Measurements from ENCODE around the gene NNAT.
A peak's percentile ranks its signal among the peaks of the same experiment; 100 is the strongest.

The NNAT gene

DNA sequence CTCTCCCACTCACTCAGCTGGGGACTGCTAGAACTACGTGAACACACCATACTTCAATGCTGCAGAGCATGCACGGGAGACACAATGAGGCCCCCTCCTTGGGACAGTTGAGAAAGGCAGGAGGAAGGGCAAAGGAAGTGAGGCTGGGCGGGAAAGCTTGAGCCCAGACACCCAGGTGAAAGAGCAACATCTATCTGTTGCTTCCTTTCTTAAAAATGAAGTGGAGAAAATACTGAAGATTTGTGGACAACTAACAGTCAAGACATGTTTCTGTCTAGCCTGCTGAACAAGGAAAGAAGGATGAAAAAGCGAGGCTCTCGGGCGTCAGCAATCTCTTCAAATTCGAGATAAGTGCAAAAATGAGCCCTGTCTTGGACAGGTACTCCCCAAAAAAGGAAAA, 3.0 kb upstream of the NNAT start:
- Histone ChIP-seq H3K27me3 (ENCODE audit: insufficient read depth, low read length) (no peaks in the 10 kb centered on the region), H3K4me3 (ENCODE audit: low read length) (no peak overlapping the region), H3K36me3 (ENCODE audit: insufficient read depth, low read length) (peaks cover 29% of the 10 kb centered on the region), H3K4me1 (ENCODE audit: insufficient read depth, low read length) (peaks cover 33% of the 10 kb centered on the region; the same call in 1 of the 2 replicates), H3K9ac (ENCODE audit: low read depth, low read length) (no peak overlapping the region), H3K9me3 (ENCODE audit: insufficient read depth, low read depth, low read length) (no peaks in the 10 kb centered on the region), H3K27ac (ENCODE audit: low read depth, low read length) (no peak overlapping the region)
- 86% methylated on average over 7 of the region's 7 CpGs for WGBS

DNA sequence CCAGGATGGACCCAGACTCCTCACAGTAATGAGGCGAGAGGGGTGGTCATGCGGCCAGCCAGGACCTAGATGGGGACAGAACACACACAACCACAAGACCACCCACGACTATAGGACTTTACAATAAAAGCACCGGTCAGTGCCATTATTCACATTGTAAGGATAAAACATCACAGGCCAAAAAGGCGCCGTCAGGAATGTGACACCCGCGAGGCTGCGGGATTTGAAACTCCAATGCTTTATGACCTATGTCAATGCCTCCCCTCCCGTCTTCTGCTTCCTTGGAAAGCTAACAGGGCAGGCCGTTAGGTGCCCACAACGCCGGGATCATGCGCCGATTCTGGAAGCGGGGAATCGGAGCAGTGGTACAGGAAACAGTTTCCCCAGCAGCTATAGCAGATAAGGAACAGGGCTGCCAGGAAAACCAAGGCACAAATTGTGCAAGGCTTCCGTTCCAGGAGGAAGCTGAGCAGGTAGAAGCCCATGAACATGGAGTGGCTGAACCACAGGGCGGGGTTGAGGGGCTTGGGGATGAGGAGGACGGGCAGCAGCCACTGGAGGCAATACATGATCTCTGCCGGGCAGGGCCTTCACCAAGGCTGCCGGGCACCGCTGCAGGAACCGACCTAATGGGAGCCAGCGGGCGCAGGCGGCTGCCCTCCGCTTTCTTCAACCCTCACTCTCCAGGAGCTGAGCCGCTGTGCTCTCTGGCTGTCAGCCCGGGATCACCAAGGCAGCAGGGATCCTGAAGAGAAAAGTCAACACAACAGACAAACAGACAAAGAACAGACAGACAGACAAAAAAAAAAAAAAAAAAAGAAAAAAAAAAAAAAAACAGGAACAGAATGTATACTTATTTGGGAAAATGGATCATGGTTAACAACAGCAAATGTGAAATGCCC, 2.2 kb upstream of the NNAT start:
- H3K4me3 ChIP-seq (ENCODE audit: low read length): no peak overlapping the region
- 91% methylated on average over 30 of the region's 30 CpGs for WGBS
- H3K4me1 ChIP-seq (ENCODE audit: insufficient read depth, low read length): peaks cover 33% of the 10 kb centered on the region; the same call in 1 of the 2 replicates
- no peak overlapping the region for H3K27ac ChIP-seq (ENCODE audit: low read depth, low read length)
- no peaks in the 10 kb centered on the region for H3K9me3 ChIP-seq (ENCODE audit: insufficient read depth, low read depth, low read length)
- H3K27me3 ChIP-seq (ENCODE audit: insufficient read depth, low read length): no peaks in the 10 kb centered on the region
- H3K9ac ChIP-seq (ENCODE audit: low read depth, low read length): no peak overlapping the region
- peaks cover 25% of the 10 kb centered on the region for H3K36me3 ChIP-seq (ENCODE audit: insufficient read depth, low read length)

DNA sequence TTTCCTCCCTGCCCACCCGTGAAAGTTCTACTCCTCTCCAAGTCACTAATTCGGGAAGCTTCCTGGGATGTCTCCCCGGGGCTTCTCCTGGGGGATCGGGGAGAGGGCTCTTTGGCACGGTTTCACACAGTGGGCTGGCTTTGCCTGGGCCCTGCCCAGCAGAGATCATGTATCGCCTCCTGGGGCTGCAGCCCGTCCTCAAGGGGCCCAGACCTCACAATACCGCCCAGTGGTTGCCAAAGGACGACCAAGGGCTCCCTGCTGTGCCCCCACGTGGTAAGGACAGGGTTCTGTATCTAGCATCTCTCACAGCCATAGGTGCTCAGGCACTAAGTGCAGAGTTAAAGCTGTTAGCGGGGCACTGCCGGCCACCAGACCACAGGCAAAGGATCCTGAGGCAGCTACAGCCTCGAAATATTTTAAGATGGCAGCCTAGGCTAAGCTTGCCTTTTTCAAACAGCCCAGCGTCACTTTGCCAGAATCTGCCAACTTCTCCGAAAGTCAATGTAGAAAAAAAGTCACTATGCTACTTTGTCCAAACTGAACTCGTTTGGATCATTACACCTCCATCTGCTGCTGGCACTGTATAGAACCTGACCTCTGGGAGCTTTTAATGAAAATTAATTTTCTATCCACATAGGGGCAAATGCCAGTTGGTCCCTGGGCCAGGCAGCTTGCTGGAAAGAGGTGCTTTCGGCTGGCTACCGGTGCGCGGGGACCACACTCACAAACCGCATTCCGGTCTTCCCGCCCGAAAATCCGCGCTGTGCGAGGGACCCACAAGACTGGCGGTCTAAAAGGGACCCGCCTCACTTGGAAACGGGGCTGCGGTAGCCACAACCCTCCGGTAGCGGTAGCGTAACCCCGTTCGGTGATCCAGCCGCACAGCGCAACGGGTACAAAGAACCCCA, 1.3 kb upstream of the NNAT start:
- H3K36me3 ChIP-seq (ENCODE audit: insufficient read depth, low read length): peaks cover 20% of the 10 kb centered on the region
- no peak overlapping the region; the same call in 1 of the 2 replicates for H3K27ac ChIP-seq (ENCODE audit: low read depth, low read length)
- 80% methylated on average over 39 of the region's 39 CpGs for WGBS
- no peaks in the 10 kb centered on the region for H3K27me3 ChIP-seq (ENCODE audit: insufficient read depth, low read length)
- peaks cover 38% of the 10 kb centered on the region; the same call in 1 of the 2 replicates for H3K4me1 ChIP-seq (ENCODE audit: insufficient read depth, low read length)
- no peaks in the 10 kb centered on the region for H3K9me3 ChIP-seq (ENCODE audit: insufficient read depth, low read depth, low read length)
- H3K9ac ChIP-seq (ENCODE audit: low read depth, low read length): peak overlapping the region; percentile 19; the same call in 1 of the 2 replicates
- H3K4me3 ChIP-seq (ENCODE audit: low read length): peak overlapping the region; percentile 57

GRCh38 chr20:37520419-37520955, 563 bp upstream of the NNAT start:
- H3K9ac ChIP-seq (ENCODE audit: low read depth, low read length): peak overlapping the region; percentile 19; the same call in 1 of the 2 replicates
- no peak overlapping the region for H3K27ac ChIP-seq (ENCODE audit: low read depth, low read length)

DNA sequence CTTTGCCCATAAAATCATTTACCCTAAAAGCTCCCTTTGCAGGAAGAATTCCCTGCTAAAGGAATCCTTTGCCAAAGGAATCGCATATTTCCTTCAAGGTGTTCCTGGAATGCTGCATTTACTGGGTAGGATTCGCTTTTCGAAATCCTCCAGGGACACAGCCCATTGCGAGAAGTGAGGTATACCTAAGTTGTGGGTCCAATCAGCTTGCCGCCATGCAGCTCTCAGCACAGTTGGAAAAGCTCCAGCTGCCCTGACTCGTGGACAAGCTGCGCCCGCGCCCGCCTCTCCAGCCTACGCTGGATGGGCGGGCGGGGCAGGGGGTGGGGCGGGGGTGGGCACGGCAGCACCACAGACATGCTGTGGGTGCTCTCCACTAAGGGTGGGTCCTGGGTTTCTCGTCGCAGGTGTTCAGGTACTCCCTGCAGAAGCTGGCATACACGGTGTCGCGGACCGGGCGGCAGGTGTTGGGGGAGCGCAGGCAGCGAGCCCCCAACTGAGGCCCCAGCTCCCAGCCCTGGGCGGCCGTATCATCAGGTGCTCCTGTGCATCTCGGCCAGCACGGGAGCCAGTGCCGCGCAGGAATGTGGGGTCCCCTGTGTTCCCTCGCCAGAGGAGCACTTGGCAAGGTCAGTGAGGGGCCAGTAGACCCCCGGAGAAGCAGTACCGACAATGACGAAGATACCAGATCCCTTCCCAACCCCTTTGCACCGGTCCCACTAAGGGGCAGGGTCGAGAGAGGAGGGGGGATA, 1.4 kb downstream of the NNAT start:
- Histone ChIP-seq H3K4me1 (ENCODE audit: insufficient read depth, low read length) (peaks cover 40% of the 10 kb centered on the region), H3K9ac (ENCODE audit: low read depth, low read length) (no peak overlapping the region), H3K9me3 (ENCODE audit: insufficient read depth, low read depth, low read length) (no peaks in the 10 kb centered on the region), H3K4me3 (ENCODE audit: low read length) (peak overlapping the region; percentile 57), H3K27ac (ENCODE audit: low read depth, low read length) (no peak overlapping the region), H3K27me3 (ENCODE audit: insufficient read depth, low read length) (no peaks in the 10 kb centered on the region), H3K36me3 (ENCODE audit: insufficient read depth, low read length) (peaks cover 12% of the 10 kb centered on the region)
- WGBS: 80% methylated on average over 36 of the region's 36 CpGs

More at GRCh38 chr20:37520419-37520955, 563 bp upstream of the NNAT start:
- Histone ChIP-seq H3K4me3 (ENCODE audit: low read length) (peak overlapping the region; percentile 57), H3K36me3 (ENCODE audit: insufficient read depth, low read length) (peaks cover 14% of the 10 kb centered on the region), H3K9me3 (ENCODE audit: insufficient read depth, low read depth, low read length) (no peaks in the 10 kb centered on the region), H3K4me1 (ENCODE audit: insufficient read depth, low read length) (peaks cover 45% of the 10 kb centered on the region), H3K27me3 (ENCODE audit: insufficient read depth, low read length) (no peaks in the 10 kb centered on the region)
- 93% methylated on average over 24 of the region's 24 CpGs for WGBS

DNA sequence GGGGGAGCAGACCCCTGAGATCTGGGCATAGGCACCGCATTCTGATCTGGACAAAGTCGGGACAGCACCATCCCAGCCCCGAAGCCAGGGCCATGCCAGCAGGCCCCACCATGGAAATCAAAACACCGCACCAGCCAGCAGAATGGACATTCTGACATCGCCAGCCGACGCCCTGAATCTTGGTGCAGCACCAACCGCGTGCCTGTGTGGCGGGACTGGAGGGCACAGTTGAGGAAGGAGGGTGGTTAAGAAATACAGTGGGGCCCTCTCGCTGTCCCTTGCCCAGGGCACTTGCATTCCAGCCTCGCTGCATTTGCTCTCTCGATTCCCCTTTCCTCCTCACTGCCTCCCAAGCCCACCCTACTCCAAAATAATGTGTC, 2.0 kb downstream of the NNAT start:
- peaks cover 34% of the 10 kb centered on the region for H3K4me1 ChIP-seq (ENCODE audit: insufficient read depth, low read length)
- H3K9ac ChIP-seq (ENCODE audit: low read depth, low read length): no peak overlapping the region
- H3K4me3 ChIP-seq (ENCODE audit: low read length): 0 out of 2 replicates have a peak overlapping the region, but pooled peaks have one; percentile 8
- no peaks in the 10 kb centered on the region for H3K9me3 ChIP-seq (ENCODE audit: insufficient read depth, low read depth, low read length)
- peaks cover 7% of the 10 kb centered on the region; the same call in 1 of the 2 replicates for H3K36me3 ChIP-seq (ENCODE audit: insufficient read depth, low read length)
- 90% methylated on average over 13 of the region's 13 CpGs for WGBS
- no peak overlapping the region for H3K27ac ChIP-seq (ENCODE audit: low read depth, low read length)
- H3K27me3 ChIP-seq (ENCODE audit: insufficient read depth, low read length): no peaks in the 10 kb centered on the region

- H3K9me3 ChIP-seq (ENCODE audit: insufficient read depth, low read depth, low read length): no peaks in the 10 kb centered on the region
- H3K27me3 ChIP-seq (ENCODE audit: insufficient read depth, low read length): no peaks in the 10 kb centered on the region
- H3K27ac ChIP-seq (ENCODE audit: low read depth, low read length): no peak overlapping the region
- WGBS: 83% methylated on average over 10 of the region's 10 CpGs
- H3K4me3 ChIP-seq (ENCODE audit: low read length): no peak overlapping the region
- H3K4me1 ChIP-seq (ENCODE audit: insufficient read depth, low read length): peaks cover 36% of the 10 kb centered on the region
- H3K9ac ChIP-seq (ENCODE audit: low read depth, low read length): no peak overlapping the region
- no peaks in the 10 kb centered on the region for H3K36me3 ChIP-seq (ENCODE audit: insufficient read depth, low read length)
Measured at GRCh38 chr20:37523911-37524700, 3.1 kb downstream of the NNAT start.

DNA sequence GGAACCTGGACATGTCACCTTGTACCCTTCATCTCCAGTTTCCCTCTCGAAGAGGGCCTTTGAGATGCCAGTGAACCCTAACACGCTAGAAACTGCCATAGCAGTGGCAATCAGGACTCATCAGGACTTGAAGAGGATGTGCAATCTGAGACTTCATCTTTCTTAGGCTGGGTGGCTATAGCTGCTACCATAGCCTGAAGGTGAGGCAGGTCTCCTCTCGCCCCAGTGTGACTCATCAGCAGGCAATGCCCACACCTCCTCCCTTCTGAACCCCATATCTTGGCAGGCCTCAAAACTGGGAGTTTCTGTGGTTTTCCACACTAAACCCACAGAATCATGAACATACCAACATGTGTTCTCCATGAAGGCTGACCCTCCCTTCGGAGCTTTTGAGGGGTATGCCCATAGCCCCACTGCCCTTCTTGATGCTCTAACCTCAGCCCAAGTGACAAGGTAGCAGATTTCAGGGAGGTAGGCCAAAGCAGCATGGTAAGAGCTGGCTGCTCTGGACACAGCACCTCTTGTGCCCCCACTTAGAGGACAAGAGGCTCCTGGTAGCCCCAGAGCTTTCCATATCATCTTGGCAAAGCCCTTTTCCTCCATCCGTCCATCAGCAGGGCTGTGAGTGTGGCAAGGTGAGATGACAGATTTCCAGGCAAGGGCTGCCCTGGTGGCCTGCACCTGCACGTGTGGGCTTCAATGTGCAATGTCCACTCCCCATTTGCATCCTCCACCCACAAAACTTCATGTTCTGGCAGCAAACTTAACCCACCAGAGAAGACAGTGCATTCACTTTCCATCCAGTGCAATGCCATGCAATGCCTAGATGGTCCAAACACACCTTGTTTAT, 4.0 kb downstream of the NNAT start:
- Histone ChIP-seq H3K27me3 (ENCODE audit: insufficient read depth, low read length) (no peaks in the 10 kb centered on the region), H3K36me3 (ENCODE audit: insufficient read depth, low read length) (no peaks in the 10 kb centered on the region), H3K9ac (ENCODE audit: low read depth, low read length) (no peak overlapping the region), H3K27ac (ENCODE audit: low read depth, low read length) (no peak overlapping the region), H3K9me3 (ENCODE audit: insufficient read depth, low read depth, low read length) (no peaks in the 10 kb centered on the region), H3K4me3 (ENCODE audit: low read length) (0 out of 2 replicates have a peak overlapping the region, but pooled peaks have one; percentile 87), H3K4me1 (ENCODE audit: insufficient read depth, low read length) (peaks cover 28% of the 10 kb centered on the region)
- WGBS: 74% methylated on average over 6 of the region's 6 CpGs

DNA sequence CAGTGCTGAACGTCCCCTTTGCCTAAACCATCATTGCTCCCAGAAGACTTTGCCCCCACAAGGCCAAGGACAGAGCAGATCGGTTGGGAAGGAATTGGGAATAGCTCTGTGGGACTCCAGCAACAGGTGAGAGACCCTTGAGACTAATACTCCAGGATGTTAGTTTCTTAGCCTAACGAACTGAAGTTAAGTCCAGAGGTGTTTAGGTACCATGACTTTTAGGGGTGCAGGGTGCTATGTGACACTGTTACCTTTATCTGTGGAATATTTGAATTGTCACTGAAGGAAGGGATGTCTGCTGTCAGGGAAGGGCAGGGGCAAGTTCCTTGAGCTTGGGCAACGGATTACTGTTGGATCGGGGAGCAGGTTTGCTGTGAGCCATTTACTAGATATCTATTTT, 4.8 kb downstream of the NNAT start:
- peaks cover 28% of the 10 kb centered on the region for H3K4me1 ChIP-seq (ENCODE audit: insufficient read depth, low read length)
- H3K27me3 ChIP-seq (ENCODE audit: insufficient read depth, low read length): no peaks in the 10 kb centered on the region
- H3K4me3 ChIP-seq (ENCODE audit: low read length): peak overlapping the region; percentile 87
- WGBS: 39% methylated on average over 5 of the region's 5 CpGs
- H3K27ac ChIP-seq (ENCODE audit: low read depth, low read length): peak overlapping the region; percentile 45; the same call in 1 of the 2 replicates
- H3K9me3 ChIP-seq (ENCODE audit: insufficient read depth, low read depth, low read length): no peaks in the 10 kb centered on the region
- H3K9ac ChIP-seq (ENCODE audit: low read depth, low read length): 0 out of 2 replicates have a peak overlapping the region, but pooled peaks have one; percentile 15
- H3K36me3 ChIP-seq (ENCODE audit: insufficient read depth, low read length): no peaks in the 10 kb centered on the region

Measured in HUES64 (cell line).